HAP-1 (cell line): ENCODE data around the gene U2AF1L4.
"Not testable (repeated sequence)": the region's sequence is repeated elsewhere in the genome, so short reads cannot be mapped to it uniquely, and the experiment has no call there.

Experiments used
- DNase-seq, 2 experiments: peaks; one replicate each; pipeline ENCODE4 v3.0.0-alpha.2; 2016 to 2020; ENCODE audit warnings: low spot score in 2 of 2
- H3K27me3 ChIP-seq: fragments of 250-450 bp; sonication (Bioruptor Pico); 2 replicates; pipeline ENCODE4 v1.5.1; 2020; ENCODE audit warnings: low read depth, mild to moderate bottlenecking, moderate library complexity
- H3K36me3 ChIP-seq: fragments of 250-450 bp; sonication (Bioruptor Pico); replicated peaks from 2 replicates; pipeline ENCODE4 v1.5.1; 2020; ENCODE audit warnings: mild to moderate bottlenecking
- H3K4me1 ChIP-seq: fragments of 250-450 bp; sonication (Bioruptor Pico); 2 replicates; pipeline ENCODE4 v1.5.1; 2020; ENCODE audit warnings: mild to moderate bottlenecking
- H3K4me3 ChIP-seq: fragments of 250-450 bp; sonication (Bioruptor Pico); 2 replicates; pipeline ENCODE4 v1.5.1; 2020; ENCODE audit warnings: mild to moderate bottlenecking, moderate library complexity
- H3K9me3 ChIP-seq: fragments of 250-450 bp; sonication (Bioruptor Pico); 2 replicates; pipeline ENCODE4 v1.5.1; 2020; ENCODE audit warnings: mild to moderate bottlenecking, moderate library complexity
- in situ Hi-C: fragments of 300-500 bp; cut with MboI; formaldehyde crosslinking; loops from 3 replicates; pipeline ENCODE4 v1.14.3; 2020; ENCODE audit warnings: low sequenced_read_pairs, inconsistent platforms, mixed read lengths

U2AF1L4 gene

GRCh38 chr19:35724560-35724959 is 20.7 kb downstream of the U2AF1L4 start:
- H3K36me3 ChIP-seq = peaks cover 87% of the 10 kb centered on the region
- in situ Hi-C loops = no loop called here

GRCh38 chr19:35724132-35724531 is 21.1 kb downstream of the U2AF1L4 start:
- H3K4me3 ChIP-seq, H3K27me3 ChIP-seq, H3K9me3 ChIP-seq, H3K4me1 ChIP-seq, in situ Hi-C loops, DNase-seq: not testable (repeated sequence)
- peaks cover 83% of the 10 kb centered on the region for H3K36me3 ChIP-seq

More at GRCh38 chr19:35724560-35724959, 20.7 kb downstream of the U2AF1L4 start:
- no peaks in the 10 kb centered on the region for H3K27me3 ChIP-seq
- H3K4me1 ChIP-seq = no peaks in the 10 kb centered on the region
- H3K9me3 ChIP-seq = no peaks in the 10 kb centered on the region
- no peak overlapping the region for H3K4me3 ChIP-seq
- DNase-seq = no peak

GRCh38 chr19:35723671-35724070 is 21.5 kb downstream of the U2AF1L4 start:
- in situ Hi-C loops = no loop called here
- Histone ChIP-seq H3K4me1 (no peaks in the 10 kb centered on the region), H3K36me3 (peaks cover 78% of the 10 kb centered on the region), H3K9me3 (no peaks in the 10 kb centered on the region), H3K27me3 (no peaks in the 10 kb centered on the region), H3K4me3 (no peak overlapping the region)
- DNase-seq = no peak

GRCh38 chr19:35722897-35723296 is 22.3 kb downstream of the U2AF1L4 start:
- Histone ChIP-seq H3K36me3 (peaks cover 70% of the 10 kb centered on the region), H3K9me3 (no peaks in the 10 kb centered on the region), H3K4me1 (no peaks in the 10 kb centered on the region), H3K27me3 (no peaks in the 10 kb centered on the region), H3K4me3 (no peak overlapping the region)
- in situ Hi-C loops = no loop called here
- no peak for DNase-seq

GRCh38 chr19:35722461-35722860 is 22.8 kb downstream of the U2AF1L4 start:
- Histone ChIP-seq H3K36me3 (peaks cover 66% of the 10 kb centered on the region), H3K4me3 (no peak overlapping the region), H3K9me3 (no peaks in the 10 kb centered on the region), H3K4me1 (no peaks in the 10 kb centered on the region), H3K27me3 (no peaks in the 10 kb centered on the region)
- in situ Hi-C loops = no loop called here
- DNase-seq = no peak

GRCh38 chr19:35721374-35721773 is 23.8 kb downstream of the U2AF1L4 start:
- peaks cover 55% of the 10 kb centered on the region for H3K36me3 ChIP-seq
- DNase-seq = no peak
- peaks cover 2% of the 10 kb centered on the region; the same call in 1 of the 2 replicates for H3K4me1 ChIP-seq
- in situ Hi-C loops = no loop called here
- H3K9me3 ChIP-seq = no peaks in the 10 kb centered on the region
- no peak overlapping the region for H3K4me3 ChIP-seq
- H3K27me3 ChIP-seq = no peaks in the 10 kb centered on the region

GRCh38 chr19:35720648-35721047 is 24.6 kb downstream of the U2AF1L4 start:
- H3K27me3 ChIP-seq = no peaks in the 10 kb centered on the region
- no peak overlapping the region for H3K4me3 ChIP-seq
- DNase-seq = no peak
- no peaks in the 10 kb centered on the region for H3K9me3 ChIP-seq
- in situ Hi-C loops = no loop called here
- H3K36me3 ChIP-seq = peaks cover 48% of the 10 kb centered on the region
- H3K4me1 ChIP-seq = peaks cover 7% of the 10 kb centered on the region

- no peak overlapping the region for H3K4me3 ChIP-seq
- no peak for DNase-seq
- peaks cover 9% of the 10 kb centered on the region for H3K4me1 ChIP-seq
- H3K27me3 ChIP-seq = no peaks in the 10 kb centered on the region
- H3K9me3 ChIP-seq = no peaks in the 10 kb centered on the region
- in situ Hi-C loops = no loop called here
- peaks cover 43% of the 10 kb centered on the region for H3K36me3 ChIP-seq
These were observed 25.1 kb downstream of the U2AF1L4 start for GRCh38 chr19:35720163-35720524.

GRCh38 chr19:35719402-35720162 is 25.6 kb downstream of the U2AF1L4 start:
- peaks cover 9% of the 10 kb centered on the region for H3K4me1 ChIP-seq
- DNase-seq = no peak
- no peaks in the 10 kb centered on the region for H3K27me3 ChIP-seq
- no peaks in the 10 kb centered on the region for H3K9me3 ChIP-seq
- in situ Hi-C loops = loop anchor here (5.0 kb wide), 1 partner anchor 172 kb away; the partner anchor contains the start of gene TMEM147
- H3K36me3 ChIP-seq = peaks cover 37% of the 10 kb centered on the region
- H3K4me3 ChIP-seq = peak overlapping the region; percentile 78

GRCh38 chr19:35718345-35719041 is 26.7 kb downstream of the U2AF1L4 start:
- in situ Hi-C loops = loop anchor here (5.0 kb wide), 1 partner anchor 171 kb away; the partner anchor contains the start of gene TMEM147
- Histone ChIP-seq H3K4me3 (peak overlapping the region; percentile 78), H3K9me3 (no peaks in the 10 kb centered on the region), H3K4me1 (peaks cover 9% of the 10 kb centered on the region), H3K27me3 (no peaks in the 10 kb centered on the region), H3K36me3 (peaks cover 26% of the 10 kb centered on the region)
- DNase-seq = no peak

- H3K4me1 ChIP-seq = peaks cover 9% of the 10 kb centered on the region
- in situ Hi-C loops = loop anchor here (5.0 kb wide), 1 partner anchor 171 kb away; the partner anchor contains the start of gene TMEM147
- no peaks in the 10 kb centered on the region for H3K9me3 ChIP-seq
- no peaks in the 10 kb centered on the region for H3K27me3 ChIP-seq
- no peak for DNase-seq
- H3K36me3 ChIP-seq = peaks cover 19% of the 10 kb centered on the region
- peak within 1 kb of the TSS; percentile 78 for H3K4me3 ChIP-seq
These were observed 27.4 kb downstream of the U2AF1L4 start, which contains the start of gene KMT2B for GRCh38 chr19:35717665-35718344. Gene KMT2B, plus strand, starts transcription at chr19:35718003. Its CDS starts 16 bp downstream, at chr19:35718019.

- no peaks in the 10 kb centered on the region for H3K27me3 ChIP-seq
- H3K36me3 ChIP-seq = peaks cover 12% of the 10 kb centered on the region
- H3K4me1 ChIP-seq = peaks cover 9% of the 10 kb centered on the region
- peak overlapping the region; percentile 55 for H3K4me3 ChIP-seq
- H3K9me3 ChIP-seq = no peaks in the 10 kb centered on the region
- in situ Hi-C loops = loop anchor here (5.0 kb wide), 1 partner anchor 170 kb away; the partner anchor contains the start of gene TMEM147
- DNase-seq = peak; percentile 97
These were observed 28.2 kb downstream of the U2AF1L4 start for GRCh38 chr19:35716801-35717664.
